ENCODE results near the gene PRM1.
"Not testable (repeated sequence)": the region's sequence is repeated elsewhere in the genome, so short reads cannot be mapped to it uniquely, and the experiment has no call there.

The PRM1 gene

DNA sequence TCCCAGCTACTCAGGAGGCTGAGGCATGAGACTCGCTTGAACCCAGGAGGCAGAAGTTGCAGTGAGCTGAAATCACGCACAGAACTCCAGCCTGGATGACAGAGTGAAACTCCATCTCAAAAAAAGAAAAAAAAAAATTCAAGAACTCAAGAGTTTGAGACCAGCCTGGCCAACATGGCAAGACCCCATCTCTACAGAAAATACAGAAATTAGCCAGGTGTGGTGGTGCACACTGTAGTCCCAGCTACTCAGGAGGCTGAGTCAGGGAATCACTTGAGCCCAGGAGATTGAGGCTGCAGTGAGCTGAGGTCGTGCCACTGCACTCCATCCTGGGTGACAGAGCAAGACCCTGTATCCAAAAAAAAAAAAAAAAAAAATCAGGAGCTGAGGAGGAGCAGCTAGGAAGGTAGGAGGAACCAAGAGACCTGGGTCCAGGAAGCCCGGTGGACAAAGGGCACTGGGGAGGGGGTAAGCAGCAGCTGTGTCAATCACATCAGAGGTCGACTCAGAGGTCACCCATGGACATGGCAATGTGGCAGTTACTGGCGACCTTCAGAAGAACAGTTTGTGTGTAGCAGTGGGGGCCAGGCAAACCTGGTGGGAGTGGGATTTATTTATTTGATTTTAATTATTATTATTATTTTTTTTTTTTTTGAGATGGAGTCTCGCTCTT, 11.1 kb upstream of the PRM1 start:
- H3K4me3 ChIP-seq (ENCODE audit: low read length) = no peak overlapping the region
- no peaks in the 10 kb centered on the region for H3K27me3 ChIP-seq (ENCODE audit: insufficient read depth, low read length)
- H3K4me1 ChIP-seq (ENCODE audit: insufficient read depth, low read length) = peaks cover 14% of the 10 kb centered on the region
- no peak overlapping the region for H3K9ac ChIP-seq (ENCODE audit: low read depth, low read length)
- no peaks in the 10 kb centered on the region for H3K9me3 ChIP-seq (ENCODE audit: insufficient read depth, low read depth, low read length)
- no peaks in the 10 kb centered on the region for H3K36me3 ChIP-seq (ENCODE audit: insufficient read depth, low read length)
- 91% methylated on average over 7 of the region's 7 CpGs for WGBS
- H3K27ac ChIP-seq (ENCODE audit: low read depth, low read length) = no peak overlapping the region

DNA sequence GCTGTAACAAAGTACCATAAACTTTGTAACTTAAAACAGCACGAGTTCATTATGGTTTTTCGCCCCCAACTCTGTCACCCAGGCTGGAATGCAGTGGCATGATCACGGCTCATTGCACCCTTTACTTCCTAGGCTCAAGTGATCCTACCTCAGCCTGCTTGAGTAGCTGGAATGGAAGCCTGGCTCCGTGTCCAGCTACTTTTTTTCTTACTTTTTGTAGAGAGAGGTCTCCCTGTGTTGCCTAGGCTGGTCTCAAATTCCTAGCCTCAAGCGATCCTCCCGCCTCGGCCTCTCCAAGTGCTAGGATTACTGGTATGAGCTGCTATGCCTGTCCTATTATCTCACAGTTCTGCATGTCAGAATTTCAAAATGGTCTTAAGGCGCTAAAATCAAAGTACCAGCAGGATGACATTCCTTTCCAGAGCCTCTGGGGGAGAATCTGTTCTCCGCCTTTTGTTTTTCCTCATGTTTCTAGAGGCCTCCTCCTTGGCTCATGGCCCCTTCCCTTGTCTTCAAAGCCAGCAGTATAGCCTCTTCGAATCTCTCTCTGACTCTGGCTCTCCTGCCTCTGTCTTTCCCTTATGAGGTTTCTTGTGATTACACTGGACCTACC, 10.1 kb upstream of the PRM1 start:
- H3K27ac ChIP-seq (ENCODE audit: low read depth, low read length) = no peak overlapping the region; the same call in 1 of the 2 replicates
- no peak overlapping the region for H3K4me3 ChIP-seq (ENCODE audit: low read length)
- H3K36me3 ChIP-seq (ENCODE audit: insufficient read depth, low read length) = no peaks in the 10 kb centered on the region
- WGBS = 58% methylated on average over 10 of the region's 10 CpGs
- peaks cover 4% of the 10 kb centered on the region; the same call in 1 of the 2 replicates for H3K4me1 ChIP-seq (ENCODE audit: insufficient read depth, low read length)
- H3K27me3 ChIP-seq (ENCODE audit: insufficient read depth, low read length) = no peaks in the 10 kb centered on the region
- no peak overlapping the region for H3K9ac ChIP-seq (ENCODE audit: low read depth, low read length)
- no peaks in the 10 kb centered on the region for H3K9me3 ChIP-seq (ENCODE audit: insufficient read depth, low read depth, low read length)

DNA sequence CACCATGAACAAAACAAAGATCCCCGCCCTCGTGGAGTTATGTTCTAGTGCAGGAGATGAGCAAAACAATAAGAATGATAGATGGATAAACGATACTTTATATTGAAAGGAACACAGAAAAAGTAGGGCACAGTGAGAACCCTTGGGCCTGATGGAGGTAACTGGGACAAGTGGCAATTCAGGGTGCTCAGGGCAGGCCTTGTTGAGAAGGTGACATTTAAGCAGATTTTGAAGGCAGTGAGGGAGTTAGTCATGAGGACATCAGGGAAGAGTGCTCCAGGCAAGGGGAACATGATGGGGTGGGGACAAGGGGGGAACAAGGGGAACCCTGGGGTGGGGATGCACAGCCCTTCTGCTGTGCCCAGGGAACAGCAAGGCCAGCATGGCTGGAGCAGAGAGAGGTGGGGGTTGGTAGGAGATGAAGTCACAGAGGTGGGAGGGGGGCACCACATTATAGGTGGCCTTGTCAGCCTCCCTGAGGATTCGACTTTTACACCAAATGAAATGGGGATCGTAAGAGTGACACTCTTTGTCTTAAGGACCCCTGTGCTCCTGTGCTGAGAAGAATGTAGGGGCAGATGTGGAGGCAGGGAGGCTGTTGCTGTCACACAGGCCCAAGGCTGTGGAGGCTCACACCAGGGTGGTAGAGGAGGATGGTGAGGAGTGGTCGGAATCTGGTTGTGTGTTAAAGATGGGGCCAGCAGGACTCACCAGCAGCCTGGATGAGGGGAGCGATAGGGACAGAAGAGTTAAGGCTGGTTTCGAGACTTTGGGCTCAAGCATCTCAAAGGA, 9.2 kb upstream of the PRM1 start:
- Histone ChIP-seq H3K4me3 (ENCODE audit: low read length) (no peak overlapping the region), H3K36me3 (ENCODE audit: insufficient read depth, low read length) (no peaks in the 10 kb centered on the region), H3K4me1 (ENCODE audit: insufficient read depth, low read length) (peaks cover 4% of the 10 kb centered on the region; the same call in 1 of the 2 replicates), H3K27ac (ENCODE audit: low read depth, low read length) (no peak overlapping the region), H3K9ac (ENCODE audit: low read depth, low read length) (no peak overlapping the region), H3K9me3 (ENCODE audit: insufficient read depth, low read depth, low read length) (no peaks in the 10 kb centered on the region), H3K27me3 (ENCODE audit: insufficient read depth, low read length) (no peaks in the 10 kb centered on the region)
- WGBS = 91% methylated on average over 8 of the region's 8 CpGs

DNA sequence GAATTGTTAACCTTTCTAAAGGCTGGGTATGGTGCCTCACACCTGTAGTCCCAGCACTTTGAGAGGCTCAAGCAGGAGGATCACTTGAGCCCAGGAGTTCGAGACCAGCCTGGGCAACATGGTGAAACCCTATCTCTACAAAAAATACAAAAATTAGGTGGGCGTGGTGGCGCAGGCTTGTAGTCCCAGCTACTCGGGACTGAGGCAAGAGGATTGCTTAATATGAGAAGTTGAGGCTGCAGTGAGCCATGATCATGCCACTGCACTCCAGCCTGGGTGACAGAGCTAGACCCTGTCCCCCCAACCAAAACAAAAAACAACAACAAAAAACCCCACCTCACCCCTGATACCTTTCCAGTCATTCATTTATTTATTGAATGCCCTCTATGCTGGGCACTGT, 8.6 kb upstream of the PRM1 start:
- not testable (repeated sequence) for H3K4me1 ChIP-seq (ENCODE audit: insufficient read depth, low read length); H3K27me3 ChIP-seq (ENCODE audit: insufficient read depth, low read length); H3K4me3 ChIP-seq (ENCODE audit: low read length); H3K27ac ChIP-seq (ENCODE audit: low read depth, low read length); H3K36me3 ChIP-seq (ENCODE audit: insufficient read depth, low read length); H3K9me3 ChIP-seq (ENCODE audit: insufficient read depth, low read depth, low read length); H3K9ac ChIP-seq (ENCODE audit: low read depth, low read length)
- 98% methylated on average over 4 of the region's 4 CpGs for WGBS

DNA sequence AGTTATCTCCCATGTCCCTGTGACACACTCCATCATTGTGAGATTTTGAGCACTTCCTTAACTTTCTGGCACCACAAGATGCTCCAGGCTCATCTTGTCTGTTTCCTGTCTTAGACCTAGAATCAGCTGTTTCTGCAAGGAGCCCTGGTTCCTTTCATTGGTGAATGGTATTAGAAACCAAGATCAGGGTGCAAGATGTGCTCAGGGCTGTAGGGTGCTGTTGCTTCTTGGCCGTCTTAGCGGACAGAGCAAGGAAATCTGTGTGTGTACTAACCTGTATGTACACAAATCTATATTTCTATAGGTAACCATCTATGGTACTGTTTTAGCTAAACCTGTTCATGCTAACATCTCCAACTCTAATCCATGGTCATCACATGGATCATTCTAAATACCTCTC, 8.1 kb upstream of the PRM1 start:
- Histone ChIP-seq H3K27me3 (ENCODE audit: insufficient read depth, low read length) (no peaks in the 10 kb centered on the region), H3K4me3 (ENCODE audit: low read length) (no peak overlapping the region), H3K9me3 (ENCODE audit: insufficient read depth, low read depth, low read length) (no peaks in the 10 kb centered on the region), H3K27ac (ENCODE audit: low read depth, low read length) (no peak overlapping the region), H3K36me3 (ENCODE audit: insufficient read depth, low read length) (no peaks in the 10 kb centered on the region), H3K9ac (ENCODE audit: low read depth, low read length) (no peak overlapping the region), H3K4me1 (ENCODE audit: insufficient read depth, low read length) (peaks cover 4% of the 10 kb centered on the region; the same call in 1 of the 2 replicates)
- whole genome bisulfite sequencing = 90% methylated on average over 2 of the region's 2 CpGs

DNA sequence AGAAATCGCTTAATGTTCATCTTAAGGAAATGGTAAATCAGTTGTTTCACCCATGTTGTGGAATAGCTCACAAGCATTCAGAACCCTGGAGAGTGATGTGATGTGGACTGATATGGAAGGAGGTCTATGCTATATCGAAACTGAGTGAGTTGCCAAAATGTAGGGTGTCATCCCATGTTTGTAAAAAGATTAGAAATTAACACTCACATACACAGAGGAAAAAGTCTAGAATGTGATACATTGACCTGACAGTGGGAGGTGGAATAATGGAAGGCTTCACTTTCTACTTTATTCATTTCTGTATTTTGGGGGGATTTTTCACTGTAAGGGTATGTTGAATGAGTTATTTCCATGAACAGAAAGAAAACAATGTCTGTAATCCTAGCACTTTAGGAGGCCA, 4.7 kb upstream of the PRM1 start:
- no peaks in the 10 kb centered on the region for H3K36me3 ChIP-seq (ENCODE audit: insufficient read depth, low read length)
- WGBS = 96% methylated on average over 2 of the region's 2 CpGs
- H3K4me1 ChIP-seq (ENCODE audit: insufficient read depth, low read length) = no peaks in the 10 kb centered on the region
- H3K27me3 ChIP-seq (ENCODE audit: insufficient read depth, low read length) = no peaks in the 10 kb centered on the region
- H3K9ac ChIP-seq (ENCODE audit: low read depth, low read length) = no peak overlapping the region
- no peaks in the 10 kb centered on the region for H3K9me3 ChIP-seq (ENCODE audit: insufficient read depth, low read depth, low read length)
- H3K4me3 ChIP-seq (ENCODE audit: low read length) = no peak overlapping the region
- H3K27ac ChIP-seq (ENCODE audit: low read depth, low read length) = no peak overlapping the region

DNA sequence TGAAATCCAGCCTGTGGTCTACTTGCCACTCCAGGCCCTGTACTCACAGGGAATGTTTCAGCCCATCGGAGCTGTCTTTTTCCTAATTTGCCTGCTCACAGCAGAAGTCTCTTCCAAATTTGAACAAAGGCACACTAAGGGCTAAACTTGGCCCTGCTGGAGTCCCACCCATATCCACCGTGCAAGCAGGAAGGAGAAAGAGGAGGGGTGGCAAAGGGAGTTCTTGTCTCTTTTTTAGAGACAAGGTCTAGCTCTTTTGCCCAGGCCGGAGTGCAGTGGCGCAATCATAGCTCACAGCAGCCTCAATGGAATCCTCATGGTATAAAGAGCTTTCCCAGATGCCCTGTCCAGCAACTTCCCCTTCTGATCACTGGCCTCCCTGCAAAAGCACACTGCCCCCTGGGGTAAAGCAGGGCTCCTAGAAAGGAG, 2.7 kb upstream of the PRM1 start:
- H3K9me3 ChIP-seq (ENCODE audit: insufficient read depth, low read depth, low read length) = no peaks in the 10 kb centered on the region
- no peaks in the 10 kb centered on the region for H3K4me1 ChIP-seq (ENCODE audit: insufficient read depth, low read length)
- 87% methylated on average over 4 of the region's 4 CpGs for WGBS
- H3K27me3 ChIP-seq (ENCODE audit: insufficient read depth, low read length) = no peaks in the 10 kb centered on the region
- H3K9ac ChIP-seq (ENCODE audit: low read depth, low read length) = no peak overlapping the region
- H3K36me3 ChIP-seq (ENCODE audit: insufficient read depth, low read length) = no peaks in the 10 kb centered on the region
- H3K27ac ChIP-seq (ENCODE audit: low read depth, low read length) = no peak overlapping the region
- H3K4me3 ChIP-seq (ENCODE audit: low read length) = no peak overlapping the region

DNA sequence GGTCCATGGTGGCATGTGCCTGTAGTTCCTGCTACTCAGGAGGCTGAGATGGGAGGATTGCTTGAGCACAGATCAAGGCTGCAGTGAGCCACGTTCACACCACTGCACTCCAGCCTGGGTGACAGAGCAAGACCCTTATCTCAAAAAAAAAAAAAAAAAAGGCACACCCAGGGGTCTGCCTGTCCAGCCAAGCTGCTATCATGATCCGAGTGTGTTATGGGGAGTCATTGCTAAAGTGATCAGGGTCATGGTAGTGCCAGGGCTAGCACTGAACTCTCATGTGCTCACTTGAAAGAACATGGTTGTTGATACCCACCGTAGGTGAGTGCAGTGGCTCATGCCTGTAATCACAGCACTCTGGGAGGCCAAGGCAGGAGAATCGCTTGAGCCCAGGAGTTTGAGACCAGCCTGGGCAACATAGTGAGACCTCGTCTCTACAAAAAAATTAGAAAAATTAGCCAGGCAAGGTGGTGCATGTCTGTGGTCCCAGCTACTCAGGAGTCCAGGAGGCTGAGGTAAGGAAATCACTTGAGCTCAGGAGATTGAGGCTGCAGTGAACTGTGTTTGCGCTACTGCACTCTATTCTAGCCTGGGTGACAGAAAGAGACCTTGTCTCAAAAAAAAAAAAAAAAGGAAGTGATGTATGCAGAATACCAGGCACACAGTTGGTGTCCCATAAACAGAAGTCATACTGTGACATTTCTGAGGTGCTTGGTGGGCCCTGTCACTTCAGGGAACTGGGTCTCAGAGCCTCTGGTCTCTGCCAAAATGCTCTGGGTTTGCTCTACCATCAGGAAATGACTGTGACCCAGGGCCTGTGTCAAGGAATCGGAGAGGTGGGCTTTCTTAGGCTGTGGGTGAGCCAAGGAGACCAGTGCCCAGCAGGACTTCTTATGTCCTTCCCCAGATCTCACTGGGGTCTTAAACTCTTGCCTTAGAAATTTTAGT, 2.2 kb downstream of the PRM1 start:
- Histone ChIP-seq H3K27ac (ENCODE audit: low read depth, low read length) (no peak overlapping the region), H3K4me1 (ENCODE audit: insufficient read depth, low read length) (peaks cover 2% of the 10 kb centered on the region; the same call in 1 of the 2 replicates), H3K9me3 (ENCODE audit: insufficient read depth, low read depth, low read length) (no peaks in the 10 kb centered on the region), H3K27me3 (ENCODE audit: insufficient read depth, low read length) (no peaks in the 10 kb centered on the region), H3K9ac (ENCODE audit: low read depth, low read length) (no peak overlapping the region), H3K4me3 (ENCODE audit: low read length) (no peak overlapping the region), H3K36me3 (ENCODE audit: insufficient read depth, low read length) (no peaks in the 10 kb centered on the region)
- 91% methylated on average over 7 of the region's 7 CpGs for WGBS

DNA sequence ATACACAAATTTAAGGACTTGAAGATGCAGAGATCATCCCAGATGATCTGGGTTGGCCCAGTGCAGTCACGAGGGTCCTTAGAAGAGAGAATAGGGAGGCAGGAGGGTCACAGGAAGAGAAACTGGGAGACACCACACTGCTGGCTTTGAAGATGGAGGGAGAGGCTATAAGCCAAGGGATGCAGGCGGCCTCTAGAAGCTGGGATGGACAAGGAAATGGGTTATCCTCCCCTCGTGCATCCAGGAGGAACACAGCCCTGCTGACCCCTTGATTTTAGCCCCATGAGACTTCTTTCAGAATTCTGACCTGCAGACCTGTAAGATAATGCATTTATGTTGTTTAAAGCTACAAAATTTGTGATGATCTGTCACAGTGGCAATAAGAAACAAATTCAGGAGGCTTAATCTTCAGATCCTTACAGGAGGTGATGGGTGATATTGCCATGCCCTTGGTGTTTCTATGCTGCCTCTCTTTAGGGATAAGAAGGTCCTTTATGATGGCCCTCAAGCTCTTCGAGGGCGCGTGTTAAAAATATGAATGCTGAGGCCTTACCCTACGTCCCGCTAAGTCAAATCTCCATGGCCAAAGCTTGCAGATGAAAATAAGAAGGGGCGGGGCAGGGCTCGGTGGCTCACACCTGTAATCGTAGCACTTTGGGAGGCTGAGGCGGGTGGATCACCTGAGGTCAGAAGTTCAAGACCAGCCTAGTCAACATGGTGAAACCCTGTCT, 3.4 kb downstream of the PRM1 start:
- peaks cover 6% of the 10 kb centered on the region; the same call in 1 of the 2 replicates for H3K4me1 ChIP-seq (ENCODE audit: insufficient read depth, low read length)
- no peak overlapping the region for H3K27ac ChIP-seq (ENCODE audit: low read depth, low read length)
- WGBS = 95% methylated on average over 12 of the region's 12 CpGs

DNA sequence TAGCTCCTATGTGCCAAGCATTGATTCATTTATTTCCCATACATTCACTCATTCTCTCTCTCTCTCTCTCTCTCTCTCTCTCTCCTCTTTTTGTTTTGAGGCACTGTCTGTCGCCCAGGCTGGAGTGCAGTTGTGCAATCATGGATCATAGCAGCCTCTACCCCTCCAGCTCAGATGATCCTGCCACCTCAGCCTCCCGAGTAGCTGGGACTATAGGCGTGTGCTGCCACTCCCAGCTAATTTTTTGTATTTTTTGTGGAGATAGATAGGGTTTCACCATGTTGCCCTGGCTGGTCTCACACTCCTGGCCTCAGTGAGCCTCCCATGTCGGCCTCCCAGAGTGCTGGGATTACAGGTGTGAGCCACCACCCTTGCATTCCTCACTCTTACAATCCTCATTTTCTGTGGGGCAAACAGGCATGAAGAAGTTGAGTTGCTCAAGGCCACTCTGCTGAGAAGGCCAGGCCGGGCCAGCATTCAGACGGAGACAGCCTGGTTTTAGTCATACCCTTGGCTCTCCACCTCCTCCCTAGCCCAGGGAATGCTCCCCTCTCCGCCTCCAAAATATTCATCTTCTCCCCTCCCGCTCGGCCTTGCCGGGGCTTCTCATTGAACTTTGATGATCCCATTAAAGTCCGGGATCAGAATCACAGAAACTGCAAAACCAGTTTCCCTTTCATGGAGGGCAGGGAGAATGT, 4.1 kb downstream of the PRM1 start:
- H3K27me3 ChIP-seq (ENCODE audit: insufficient read depth, low read length) = no peaks in the 10 kb centered on the region
- H3K4me3 ChIP-seq (ENCODE audit: low read length) = no peak overlapping the region
- H3K9me3 ChIP-seq (ENCODE audit: insufficient read depth, low read depth, low read length) = no peaks in the 10 kb centered on the region
- peaks cover 6% of the 10 kb centered on the region; the same call in 1 of the 2 replicates for H3K4me1 ChIP-seq (ENCODE audit: insufficient read depth, low read length)
- no peaks in the 10 kb centered on the region for H3K36me3 ChIP-seq (ENCODE audit: insufficient read depth, low read length)
- no peak overlapping the region for H3K9ac ChIP-seq (ENCODE audit: low read depth, low read length)
- 94% methylated on average over 11 of the region's 11 CpGs for WGBS
- H3K27ac ChIP-seq (ENCODE audit: low read depth, low read length) = no peak overlapping the region

More for the DNA sequence above, 3.4 kb downstream of the PRM1 start:
- Histone ChIP-seq H3K36me3 (ENCODE audit: insufficient read depth, low read length) (no peaks in the 10 kb centered on the region), H3K9ac (ENCODE audit: low read depth, low read length) (no peak overlapping the region), H3K9me3 (ENCODE audit: insufficient read depth, low read depth, low read length) (no peaks in the 10 kb centered on the region), H3K4me3 (ENCODE audit: low read length) (no peak overlapping the region), H3K27me3 (ENCODE audit: insufficient read depth, low read length) (no peaks in the 10 kb centered on the region)

All from HUES64 (cell line).